GM12864 (cell line): ENCODE measurements around the gene MGLL.
"Not testable (repeated sequence)": the region's sequence is repeated elsewhere in the genome, so short reads cannot be mapped to it uniquely, and the experiment has no call there.

ENCODE experiments used
- DNase-seq: peaks from one replicate; pipeline ENCODE4 v3.0.0-alpha.2; 2011; ENCODE audit warnings: low read depth
- H3K4me3 ChIP-seq: 2 replicates; pipeline ENCODE4 v1.5.1; 2011; ENCODE audit warnings: mild to moderate bottlenecking, low read depth, low read length, control low read depth
- TF ChIP-seq, protein P1 (sequence below): IDR thresholded peaks from 2 replicates; pipeline ENCODE4 v1.5.1; 2011; ENCODE audit warnings: low read depth, mild to moderate bottlenecking, moderate library complexity, low read length, control low read depth, inconsistent platforms; ENCODE audit errors: missing control alignments

MGLL gene

GRCh38 chr3:127684871-127685707 is 137.2 kb downstream of the MGLL start:
- TF ChIP-seq, protein P1, sequence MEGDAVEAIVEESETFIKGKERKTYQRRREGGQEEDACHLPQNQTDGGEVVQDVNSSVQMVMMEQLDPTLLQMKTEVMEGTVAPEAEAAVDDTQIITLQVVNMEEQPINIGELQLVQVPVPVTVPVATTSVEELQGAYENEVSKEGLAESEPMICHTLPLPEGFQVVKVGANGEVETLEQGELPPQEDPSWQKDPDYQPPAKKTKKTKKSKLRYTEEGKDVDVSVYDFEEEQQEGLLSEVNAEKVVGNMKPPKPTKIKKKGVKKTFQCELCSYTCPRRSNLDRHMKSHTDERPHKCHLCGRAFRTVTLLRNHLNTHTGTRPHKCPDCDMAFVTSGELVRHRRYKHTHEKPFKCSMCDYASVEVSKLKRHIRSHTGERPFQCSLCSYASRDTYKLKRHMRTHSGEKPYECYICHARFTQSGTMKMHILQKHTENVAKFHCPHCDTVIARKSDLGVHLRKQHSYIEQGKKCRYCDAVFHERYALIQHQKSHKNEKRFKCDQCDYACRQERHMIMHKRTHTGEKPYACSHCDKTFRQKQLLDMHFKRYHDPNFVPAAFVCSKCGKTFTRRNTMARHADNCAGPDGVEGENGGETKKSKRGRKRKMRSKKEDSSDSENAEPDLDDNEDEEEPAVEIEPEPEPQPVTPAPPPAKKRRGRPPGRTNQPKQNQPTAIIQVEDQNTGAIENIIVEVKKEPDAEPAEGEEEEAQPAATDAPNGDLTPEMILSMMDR: no peak
- DNase-seq: no peak
- H3K4me3 ChIP-seq: no peak overlapping the region

GRCh38 chr3:127682561-127682960 is 139.8 kb downstream of the MGLL start:
- TF ChIP-seq, protein P1: no peak
- no peak overlapping the region for H3K4me3 ChIP-seq
- no peak for DNase-seq

DNA sequence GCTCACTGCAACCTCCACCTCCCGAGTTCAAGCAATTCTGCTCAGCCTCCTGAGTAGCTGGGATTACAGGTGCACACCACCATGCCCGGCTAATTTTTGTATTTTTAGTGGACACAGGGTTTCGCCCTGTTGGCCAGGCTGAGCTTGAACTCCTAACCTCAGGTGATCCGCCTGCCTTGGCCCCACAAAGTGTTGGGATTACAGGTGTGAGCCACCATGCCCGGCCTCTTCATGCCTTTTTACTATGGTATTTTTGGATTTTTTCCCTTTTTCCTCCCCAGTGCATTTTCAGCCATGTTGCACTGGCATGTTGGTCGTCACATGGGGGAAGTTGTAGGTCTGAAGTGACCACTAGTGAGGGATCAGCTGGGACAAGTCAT is 140.2 kb downstream of the MGLL start:
- not testable (repeated sequence) for DNase-seq, H3K4me3 ChIP-seq

DNA sequence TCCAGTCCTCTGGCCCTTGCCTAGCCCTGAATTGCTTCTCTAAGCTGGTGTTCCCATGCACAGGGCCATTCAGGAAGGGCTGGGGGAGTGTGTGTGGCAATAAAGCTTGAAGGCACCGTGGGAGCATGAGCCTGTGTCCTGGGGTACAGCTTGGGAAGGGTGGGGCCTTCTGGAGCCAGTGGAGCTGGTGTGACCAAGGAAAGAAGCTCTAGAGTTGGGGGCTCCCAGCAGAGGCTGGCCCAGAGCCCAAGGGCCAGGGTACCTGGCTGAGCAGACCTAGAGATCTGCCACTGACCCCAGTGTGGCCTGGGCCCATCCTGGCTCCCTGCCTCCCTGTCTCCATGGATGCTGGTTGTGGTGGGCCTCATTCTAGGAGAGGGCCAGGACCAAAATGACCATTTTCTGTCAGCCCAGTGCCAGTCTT is 141.5 kb downstream of the MGLL start:
- no peak for DNase-seq
- no peak overlapping the region for H3K4me3 ChIP-seq

DNA sequence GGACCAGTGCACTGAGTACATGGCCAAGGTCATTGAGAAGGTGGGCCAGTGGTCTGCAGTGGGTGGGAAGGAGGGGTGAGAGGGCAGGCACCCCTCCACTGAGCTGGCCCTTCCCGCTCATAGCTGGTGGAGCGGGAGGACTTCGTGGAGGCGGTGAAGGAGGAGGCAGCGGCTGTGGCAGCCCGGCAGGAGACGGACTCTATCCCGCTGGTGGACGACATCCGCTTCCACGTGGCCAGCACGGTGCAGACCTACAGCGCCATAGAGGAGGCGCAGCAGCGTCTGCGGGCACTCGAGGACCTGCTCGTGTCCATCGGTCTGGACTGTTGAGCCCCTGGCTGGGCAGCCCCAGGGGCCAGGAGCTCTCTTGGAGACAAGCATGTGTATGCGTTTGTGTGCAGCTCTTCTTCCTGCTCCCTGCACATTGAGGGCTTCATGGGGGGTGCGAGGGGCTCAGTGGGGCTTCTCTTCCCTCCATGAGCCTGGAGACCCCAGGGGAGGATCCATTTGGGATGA is 142.1 kb downstream of the MGLL start:
- TF ChIP-seq, protein P1: no peak
- DNase-seq: no peak
- H3K4me3 ChIP-seq: no peak overlapping the region

More for the DNA sequence above, 141.5 kb downstream of the MGLL start:
- TF ChIP-seq, protein P1: no peak

DNA sequence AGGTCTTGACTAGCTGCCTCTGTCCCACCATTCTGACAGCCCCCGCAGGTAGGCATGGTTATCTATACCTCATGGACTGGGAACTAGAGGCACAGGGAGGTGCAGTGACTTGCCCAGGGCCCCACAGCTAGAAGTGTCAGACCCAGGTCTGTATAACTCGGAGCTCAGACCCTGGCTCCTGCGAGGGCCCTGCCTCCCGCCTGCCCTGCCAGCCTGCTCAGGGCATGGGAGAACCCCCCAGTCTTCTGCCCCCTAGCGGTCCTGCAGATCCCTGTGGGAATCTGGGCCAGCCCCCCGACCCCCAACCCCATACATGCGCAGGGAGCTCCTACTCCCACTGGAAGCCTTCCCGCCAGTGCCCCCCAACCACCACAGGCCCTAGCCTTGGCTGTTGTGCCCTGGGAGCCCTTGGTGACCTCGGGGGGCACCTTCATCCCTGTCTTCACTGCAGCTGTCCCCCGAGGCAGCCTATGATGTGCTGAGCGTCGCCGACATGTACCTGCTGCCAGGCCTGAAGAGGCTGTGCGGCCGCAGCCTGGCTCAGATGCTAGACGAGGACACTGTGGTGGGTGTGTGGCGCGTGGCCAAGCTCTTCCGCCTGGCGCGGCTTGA is 142.7 kb downstream of the MGLL start:
- no peak overlapping the region for H3K4me3 ChIP-seq
- no peak for DNase-seq
- TF ChIP-seq, protein P1: peak; percentile 40

DNA sequence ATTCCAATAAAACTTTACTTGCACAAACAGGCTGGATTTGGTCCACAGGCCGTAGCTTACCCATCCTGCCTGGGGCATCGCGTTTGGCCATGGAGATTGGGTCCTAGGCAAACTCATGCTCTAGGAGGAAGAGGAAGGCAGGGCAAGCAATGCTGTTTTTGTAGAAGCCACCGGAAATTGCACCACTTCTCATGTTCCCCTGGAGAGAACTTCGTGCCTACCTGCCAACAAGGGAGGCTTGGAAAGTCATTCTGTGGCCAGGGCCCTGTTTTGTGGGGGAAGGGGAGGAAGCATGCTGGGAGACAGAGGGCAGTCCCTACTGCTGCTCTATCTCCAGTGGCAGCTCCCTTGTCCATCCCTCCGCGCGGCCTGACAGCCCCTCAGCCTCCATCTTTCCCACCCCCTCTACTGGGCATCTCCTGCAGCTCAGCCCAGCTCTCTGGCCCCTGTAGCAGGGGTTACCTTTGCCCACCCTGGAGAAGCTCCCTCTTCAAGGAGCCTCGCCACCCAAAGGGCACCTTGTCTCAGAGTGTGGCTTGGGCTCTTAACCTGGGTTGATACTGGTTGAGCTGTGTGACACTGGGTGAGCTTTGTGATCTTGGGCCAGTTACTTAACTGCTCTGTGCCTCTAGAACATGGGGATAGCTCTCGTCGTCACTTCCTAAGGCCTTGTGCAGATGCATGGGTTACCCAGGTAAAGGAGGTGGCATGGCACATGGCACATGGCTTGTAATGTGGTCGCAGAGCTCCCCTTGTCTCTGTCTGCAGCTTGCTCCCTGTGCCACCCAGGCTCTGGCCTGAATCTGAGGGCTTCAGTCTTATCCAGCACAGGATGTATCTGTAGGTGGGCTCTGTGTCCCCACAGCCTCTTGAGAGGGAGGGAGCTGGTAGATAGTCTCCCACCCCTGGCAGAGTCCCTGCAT is 143.4 kb downstream of the MGLL start:
- DNase-seq: no peak
- H3K4me3 ChIP-seq: no peak overlapping the region
- TF ChIP-seq, protein P1: no peak
